ENCODE data around the gene ACTMAP. TPM values are rescaled to one million over a fixed set of nuclear protein-coding genes. Genes with fewer than 3 reads are reported as not detected.

ACTMAP gene
- total and polyA plus RNA-seq, 7 donors: 5.1 to 13.3 (median 8.9) TPM

- H3K9me3 ChIP-seq: no peaks in the 10 kb centered on the region
- 80 to 87% (median 85%) methylated on average over 9 of the region's 9 CpGs for WGBS, 3 donors
- no peak overlapping the region for H3K4me3 ChIP-seq
- no peak for TF ChIP-seq CTCF (IDR thresholded peaks at IDR 0.05)
- ATAC-seq (no peak), DNase-seq (no peak)
- intact Hi-C loops (cut with DNase I): loop anchor here in 1 of 2 donors (5.0 kb wide), 2 partner anchors 37 to 43 kb away; partner anchors contain the start of genes COQ8B, EGLN2 and ITPKC
- H3K36me3 ChIP-seq (ENCODE audit: insufficient read depth in 1 of 2, low read depth in 1 of 2): peaks cover 0 to 51% of the 10 kb centered on the region in 2 donors
- H3K27me3 ChIP-seq (ENCODE audit: insufficient read depth in 3 of 3, low read length in 2 of 3): no peaks in the 10 kb centered on the region
- no peak overlapping the region for H3K27ac ChIP-seq
- H3K4me1 ChIP-seq: peaks cover 15% of the 10 kb centered on the region
Observed at GRCh38 chr19:40754611-40755247, 4.5 kb upstream of the ACTMAP start.

- H3K4me1 ChIP-seq: peaks cover 19% of the 10 kb centered on the region
- intact Hi-C loops (cut with DNase I): loop anchor here in 1 of 2 donors (2.0 to 5.0 kb wide), 3 partner anchors 24 to 45 kb away; partner anchors contain the start of genes COQ8B, EGLN2 and ITPKC
- 80 to 82% (median 81%) methylated on average over 12 of the region's 12 CpGs for WGBS, 3 donors
- TF ChIP-seq CTCF (IDR thresholded peaks at IDR 0.05): no peak
- H3K27ac ChIP-seq: peak overlapping the region; percentile 96
- no peaks in the 10 kb centered on the region for H3K9me3 ChIP-seq
- no peak for ATAC-seq
- no peaks in the 10 kb centered on the region for H3K27me3 ChIP-seq (ENCODE audit: insufficient read depth in 3 of 3, low read length in 2 of 3)
- H3K4me3 ChIP-seq: peak overlapping the region; percentile 84
- H3K36me3 ChIP-seq (ENCODE audit: insufficient read depth in 1 of 2, low read depth in 1 of 2): peaks cover 0 to 27% of the 10 kb centered on the region in 2 donors
- DNase-seq: no peak
Observed at GRCh38 chr19:40752257-40752781, 2.0 kb upstream of the ACTMAP start.

- DNase-seq (peak; percentile 96 to 98), ATAC-seq (peak; percentile 84 to 88 (median 86))
- Histone ChIP-seq H3K27me3 (ENCODE audit: insufficient read depth in 3 of 3, low read length in 2 of 3) (no peaks in the 10 kb centered on the region), H3K27ac (peak within 1 kb of the TSS; percentile 96), H3K9me3 (no peaks in the 10 kb centered on the region), H3K4me1 (peaks cover 19% of the 10 kb centered on the region), H3K4me3 (peak within 1 kb of the TSS; percentile 84), H3K36me3 (ENCODE audit: insufficient read depth in 1 of 2, low read depth in 1 of 2) (peaks cover 0 to 15% of the 10 kb centered on the region in 2 donors)
- no peak for TF ChIP-seq CTCF (IDR thresholded peaks at IDR 0.05)
- intact Hi-C loops (cut with DNase I): loop anchor here in 1 of 2 donors (5.0 kb wide), 2 partner anchors 34 to 46 kb away; partner anchors contain the start of genes COQ8B, EGLN2 and ITPKC
- WGBS, 3 donors: 0% methylated on average over 46 of the region's 46 CpGs
Observed at GRCh38 chr19:40750874-40751537, 729 bp upstream of the ACTMAP start, which contains the start of gene SNRPA. Gene SNRPA (plus strand): TSS chr19:40751203. CDS start chr19:40751409, 206 bp downstream.

- Histone ChIP-seq H3K9me3 (no peaks in the 10 kb centered on the region), H3K4me1 (peaks cover 20% of the 10 kb centered on the region), H3K27ac (no peak overlapping the region), H3K4me3 (no peak overlapping the region), H3K36me3 (ENCODE audit: insufficient read depth in 1 of 2, low read depth in 1 of 2) (peaks cover 0 to 13% of the 10 kb centered on the region in 2 donors), H3K27me3 (ENCODE audit: insufficient read depth in 3 of 3, low read length in 2 of 3) (no peaks in the 10 kb centered on the region)
- 94 to 96% (median 95%) methylated on average over 7 of the region's 7 CpGs for WGBS, 3 donors
- ATAC-seq: no peak
- intact Hi-C loops (cut with DNase I): no loop called here
- TF ChIP-seq CTCF (IDR thresholded peaks at IDR 0.05): no peak
- no peak for DNase-seq
Observed at GRCh38 chr19:40747536-40747935, 2.7 kb downstream of the ACTMAP start.
